ENCODE measurements around the gene NT5DC4. TPM values are rescaled to one million over a fixed set of nuclear protein-coding genes. Genes with fewer than 3 reads are reported as not detected.

Gene NT5DC4
- total and polyA plus RNA-seq, 2 experiments from 2014 or later: 0.79 to 2.7 TPM

DNA sequence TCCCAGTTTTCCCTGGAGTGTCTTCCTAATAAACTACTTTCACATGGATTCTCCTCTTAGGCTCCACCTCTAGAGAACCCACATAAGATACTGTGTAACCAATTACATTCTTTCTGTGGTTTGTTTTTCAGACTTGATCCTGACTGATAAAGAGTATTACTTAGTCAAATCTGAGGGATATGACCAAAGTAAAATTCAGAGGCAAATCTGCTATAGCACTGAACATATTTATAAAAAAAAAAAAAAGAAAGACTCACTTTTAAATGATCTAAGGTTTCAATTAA is 29.7 kb downstream of the NT5DC4 start:
- no peak overlapping the region for H2AFZ ChIP-seq

DNA sequence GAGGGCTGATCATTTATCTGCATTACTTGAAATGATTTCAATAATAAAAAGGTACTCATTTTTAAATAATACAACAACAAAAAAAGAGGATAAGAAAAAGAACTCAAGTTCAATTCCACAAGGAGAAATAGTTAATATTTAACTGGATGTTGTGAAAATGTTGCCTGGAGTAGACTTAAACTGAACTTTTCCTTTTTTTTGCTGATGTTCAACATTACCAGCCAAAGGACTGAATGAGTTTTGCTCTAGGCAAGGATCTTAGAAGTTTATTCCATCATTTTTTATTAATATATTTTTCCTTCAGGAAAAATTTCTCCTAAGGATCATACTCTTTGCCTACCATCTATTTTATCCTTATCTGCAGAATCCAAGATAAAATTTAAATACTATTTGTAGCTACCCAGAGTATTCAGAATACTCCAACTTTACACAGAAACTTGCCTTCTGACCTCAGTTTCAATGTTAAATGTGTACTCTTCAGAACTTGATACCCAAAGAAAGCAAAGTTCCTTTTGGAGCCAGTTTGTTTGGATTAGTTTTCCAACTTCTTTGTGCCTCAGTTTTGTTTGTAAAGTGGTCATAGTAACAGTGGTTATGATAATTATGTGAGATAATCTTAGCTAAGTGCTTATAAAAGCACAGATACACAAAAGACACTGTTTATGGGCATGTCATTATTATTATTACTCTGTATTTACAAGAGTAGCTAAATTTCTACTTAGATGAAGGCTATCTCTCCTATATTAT is 30.8 kb downstream of the NT5DC4 start:
- no peak for DNase-seq (ENCODE audit: low spot score)
- no peak overlapping the region for H3K4me3 ChIP-seq
- H3K9me2 ChIP-seq (replicated peaks; ENCODE audit: insufficient read depth): no peaks in the 10 kb centered on the region
- H3K27me3 ChIP-seq: no peaks in the 10 kb centered on the region
- H3K27ac ChIP-seq: peak overlapping the region; percentile 57
- peaks cover 1% of the 10 kb centered on the region for H3K79me2 ChIP-seq
- no peaks in the 10 kb centered on the region for H3K36me3 ChIP-seq (replicated peaks; ENCODE audit: insufficient read depth, low read depth)
- H3K4me2 ChIP-seq: peak overlapping the region; percentile 46
- no peaks in the 10 kb centered on the region for H4K20me1 ChIP-seq (ENCODE audit: insufficient read depth, poor library complexity, severe bottlenecking)
- no peak for TF ChIP-seq EZH2phosphoT487 (IDR thresholded peaks at IDR 0.05; ENCODE audit: low read depth, severe bottlenecking, unreplicated experiment)
- TF ChIP-seq, protein P1, sequence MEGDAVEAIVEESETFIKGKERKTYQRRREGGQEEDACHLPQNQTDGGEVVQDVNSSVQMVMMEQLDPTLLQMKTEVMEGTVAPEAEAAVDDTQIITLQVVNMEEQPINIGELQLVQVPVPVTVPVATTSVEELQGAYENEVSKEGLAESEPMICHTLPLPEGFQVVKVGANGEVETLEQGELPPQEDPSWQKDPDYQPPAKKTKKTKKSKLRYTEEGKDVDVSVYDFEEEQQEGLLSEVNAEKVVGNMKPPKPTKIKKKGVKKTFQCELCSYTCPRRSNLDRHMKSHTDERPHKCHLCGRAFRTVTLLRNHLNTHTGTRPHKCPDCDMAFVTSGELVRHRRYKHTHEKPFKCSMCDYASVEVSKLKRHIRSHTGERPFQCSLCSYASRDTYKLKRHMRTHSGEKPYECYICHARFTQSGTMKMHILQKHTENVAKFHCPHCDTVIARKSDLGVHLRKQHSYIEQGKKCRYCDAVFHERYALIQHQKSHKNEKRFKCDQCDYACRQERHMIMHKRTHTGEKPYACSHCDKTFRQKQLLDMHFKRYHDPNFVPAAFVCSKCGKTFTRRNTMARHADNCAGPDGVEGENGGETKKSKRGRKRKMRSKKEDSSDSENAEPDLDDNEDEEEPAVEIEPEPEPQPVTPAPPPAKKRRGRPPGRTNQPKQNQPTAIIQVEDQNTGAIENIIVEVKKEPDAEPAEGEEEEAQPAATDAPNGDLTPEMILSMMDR (IDR thresholded peaks at IDR 0.05; ENCODE audit: poor library complexity): no peak
- TF ChIP-seq EZH2 (IDR thresholded peaks at IDR 0.05; ENCODE audit: borderline replicate concordance): no peak
- H3K4me1 ChIP-seq (ENCODE audit: insufficient read depth): peaks cover 49% of the 10 kb centered on the region
- H3K9me3 ChIP-seq (ENCODE audit: low read depth): no peaks in the 10 kb centered on the region
- no peak overlapping the region for H2AFZ ChIP-seq

More for the DNA sequence above, 29.7 kb downstream of the NT5DC4 start:
- H3K27ac ChIP-seq: peak overlapping the region; percentile 57
- H3K9me2 ChIP-seq (replicated peaks; ENCODE audit: insufficient read depth): no peaks in the 10 kb centered on the region
- H3K27me3 ChIP-seq: no peaks in the 10 kb centered on the region
- H3K4me2 ChIP-seq: peak overlapping the region; percentile 3
- TF ChIP-seq EZH2 (IDR thresholded peaks at IDR 0.05; ENCODE audit: borderline replicate concordance) (no peak), EZH2phosphoT487 (IDR thresholded peaks at IDR 0.05; ENCODE audit: low read depth, severe bottlenecking, unreplicated experiment) (no peak)
- TF ChIP-seq, protein P1 (IDR thresholded peaks at IDR 0.05; ENCODE audit: poor library complexity): no peak
- DNase-seq (ENCODE audit: low spot score): no peak
- peaks cover 7% of the 10 kb centered on the region for H3K79me2 ChIP-seq
- no peaks in the 10 kb centered on the region for H3K9me3 ChIP-seq (ENCODE audit: low read depth)
- no peaks in the 10 kb centered on the region for H4K20me1 ChIP-seq (ENCODE audit: insufficient read depth, poor library complexity, severe bottlenecking)
- no peaks in the 10 kb centered on the region for H3K36me3 ChIP-seq (replicated peaks; ENCODE audit: insufficient read depth, low read depth)
- H3K4me3 ChIP-seq: no peak overlapping the region
- H3K4me1 ChIP-seq (ENCODE audit: insufficient read depth): peaks cover 38% of the 10 kb centered on the region

DNA sequence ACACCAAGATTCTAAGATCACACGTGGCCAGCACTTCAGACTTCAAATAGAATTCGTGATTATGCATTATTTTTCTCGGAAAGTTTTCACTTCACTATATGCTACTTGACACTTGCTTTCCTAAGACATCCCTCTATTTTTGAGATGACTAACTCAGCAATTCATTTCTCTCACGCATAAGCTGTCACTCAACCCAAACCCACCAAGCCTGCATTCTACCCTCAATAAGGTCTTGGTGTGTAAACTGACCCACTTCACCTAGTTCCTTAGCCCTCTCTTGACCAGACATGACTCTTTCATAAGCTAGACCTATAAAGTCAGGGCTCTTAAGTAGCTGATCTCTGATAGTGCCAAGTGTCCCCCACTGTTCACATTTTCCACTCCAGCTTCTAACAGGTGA is 31.8 kb downstream of the NT5DC4 start:
- H3K4me2 ChIP-seq: peak overlapping the region; percentile 7

More for the DNA sequence above, 31.8 kb downstream of the NT5DC4 start:
- Histone ChIP-seq H3K4me1 (ENCODE audit: insufficient read depth) (peaks cover 48% of the 10 kb centered on the region), H3K27ac (peak overlapping the region; percentile 57), H4K20me1 (ENCODE audit: insufficient read depth, poor library complexity, severe bottlenecking) (no peaks in the 10 kb centered on the region), H3K9me2 (replicated peaks; ENCODE audit: insufficient read depth) (no peaks in the 10 kb centered on the region), H3K9me3 (ENCODE audit: low read depth) (no peaks in the 10 kb centered on the region), H3K79me2 (no peaks in the 10 kb centered on the region), H3K36me3 (replicated peaks; ENCODE audit: insufficient read depth, low read depth) (no peaks in the 10 kb centered on the region), H3K27me3 (no peaks in the 10 kb centered on the region), H3K4me3 (no peak overlapping the region), H2AFZ (no peak overlapping the region)
- TF ChIP-seq EZH2 (IDR thresholded peaks at IDR 0.05; ENCODE audit: borderline replicate concordance) (no peak), EZH2phosphoT487 (IDR thresholded peaks at IDR 0.05; ENCODE audit: low read depth, severe bottlenecking, unreplicated experiment) (no peak)
- TF ChIP-seq, protein P1 (IDR thresholded peaks at IDR 0.05; ENCODE audit: poor library complexity): no peak
- 68% methylated on average over 4 of the region's 4 CpGs for WGBS (ENCODE audit: low lambda C conversion rate, missing lambda C conversion rate)
- DNase-seq (ENCODE audit: low spot score): no peak
